Stimulated activated CD8-positive, alpha-beta memory T cell treated with anti-CD3 and anti-CD28 coated beads, Interleukin-15, amount 100 ng/mL, for 4 hours (primary cell): ENCODE data around the gene SYNE3.

Source experiments
- DNase-seq, 2 donors: peaks; one replicate each; pipeline ENCODE4 v3.0.0-alpha.2; 2020; ENCODE audit warnings: low read depth in 2 of 2

Gene SYNE3

GRCh38 chr14:95516554-95517181, at the start of gene SYNE3:
Gene SYNE3 (minus strand): TSS chr14:95516650. CDS start chr14:95475821, 40,829 bp downstream.
- DNase-seq = peak in 1 of 2 donors; percentile 35

GRCh38 chr14:95564060-95564459, 47.6 kb upstream of the SYNE3 start:
- DNase-seq = no peak

- DNase-seq = no peak
Observed at GRCh38 chr14:95562892-95563685, 46.6 kb upstream of the SYNE3 start.

- peak; percentile 37 to 70 for DNase-seq
Observed at GRCh38 chr14:95561001-95561412, 44.6 kb upstream of the SYNE3 start.

GRCh38 chr14:95559203-95559602, 42.8 kb upstream of the SYNE3 start:
- DNase-seq = no peak

- no peak for DNase-seq
Observed at GRCh38 chr14:95557832-95558231, 41.4 kb upstream of the SYNE3 start.

GRCh38 chr14:95557291-95557690, 40.8 kb upstream of the SYNE3 start:
- DNase-seq = no peak

- no peak for DNase-seq
Observed at GRCh38 chr14:95555053-95555452, 38.6 kb upstream of the SYNE3 start.

- DNase-seq = no peak
Observed at GRCh38 chr14:95553141-95553540, 36.7 kb upstream of the SYNE3 start.

- no peak for DNase-seq
Observed at GRCh38 chr14:95551435-95551834, 35.0 kb upstream of the SYNE3 start.

GRCh38 chr14:95549656-95550585, 33.5 kb upstream of the SYNE3 start:
- DNase-seq = no peak

- DNase-seq = no peak
Observed at GRCh38 chr14:95548328-95548929, 32.0 kb upstream of the SYNE3 start.

GRCh38 chr14:95547626-95548327, 31.3 kb upstream of the SYNE3 start:
- no peak for DNase-seq

GRCh38 chr14:95547272-95547625, 30.8 kb upstream of the SYNE3 start:
- DNase-seq = no peak

GRCh38 chr14:95545515-95546168, 29.2 kb upstream of the SYNE3 start:
- DNase-seq = no peak

- DNase-seq = no peak
Observed at GRCh38 chr14:95544588-95544987, 28.1 kb upstream of the SYNE3 start.

- DNase-seq = no peak
Observed at GRCh38 chr14:95543021-95543420, 26.6 kb upstream of the SYNE3 start.

- DNase-seq = no peak
Observed at GRCh38 chr14:95541932-95542930, 25.8 kb upstream of the SYNE3 start.

- no peak for DNase-seq
Observed at GRCh38 chr14:95541346-95541745, 24.9 kb upstream of the SYNE3 start.
